Stimulated activated CD8-positive, alpha-beta memory T cell treated with anti-CD3 and anti-CD28 coated beads, Interleukin-7, amount 100 ng/mL, for 1 hour (primary cell): ENCODE results near the gene GSN.

Experiments used
- DNase-seq, 2 donors: peaks; one replicate each; pipeline ENCODE4 v3.0.0-alpha.2; 2020; ENCODE audit warnings: low read depth in 2 of 2

The GSN gene

DNA sequence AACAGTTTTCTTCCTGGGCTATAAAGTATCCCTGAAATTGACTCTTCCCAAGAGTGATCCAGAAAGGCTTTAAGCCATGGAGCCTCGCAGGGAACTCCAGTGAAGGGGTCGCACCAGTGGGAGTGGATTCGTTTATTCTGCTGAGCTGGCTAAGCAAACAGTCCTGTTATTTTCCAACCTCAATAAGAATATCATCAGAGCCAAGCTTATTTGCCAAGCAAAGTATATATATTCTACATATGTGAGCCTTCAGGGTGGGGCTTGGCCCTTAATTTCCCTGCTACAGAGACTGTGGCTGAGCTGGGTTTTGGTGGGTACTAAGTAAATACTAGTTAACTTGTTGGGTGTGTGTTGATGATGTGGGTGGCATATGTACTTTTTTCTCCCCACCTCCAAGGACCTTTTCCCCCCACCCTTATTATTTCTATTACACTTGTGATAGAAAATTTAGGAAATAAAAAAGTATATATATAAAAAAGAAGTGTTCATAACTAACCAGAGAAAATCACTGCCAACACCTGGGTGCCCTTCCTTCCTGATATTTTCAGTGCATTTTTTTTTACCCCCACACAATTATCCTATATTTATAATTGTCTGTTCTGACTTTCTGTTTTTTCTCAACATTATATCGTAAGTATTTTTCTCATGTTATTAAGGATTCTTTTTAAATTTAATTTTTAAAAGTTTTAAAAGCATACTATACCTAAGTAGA lies 5.3 kb downstream of the GSN start:
- DNase-seq = no peak

DNA sequence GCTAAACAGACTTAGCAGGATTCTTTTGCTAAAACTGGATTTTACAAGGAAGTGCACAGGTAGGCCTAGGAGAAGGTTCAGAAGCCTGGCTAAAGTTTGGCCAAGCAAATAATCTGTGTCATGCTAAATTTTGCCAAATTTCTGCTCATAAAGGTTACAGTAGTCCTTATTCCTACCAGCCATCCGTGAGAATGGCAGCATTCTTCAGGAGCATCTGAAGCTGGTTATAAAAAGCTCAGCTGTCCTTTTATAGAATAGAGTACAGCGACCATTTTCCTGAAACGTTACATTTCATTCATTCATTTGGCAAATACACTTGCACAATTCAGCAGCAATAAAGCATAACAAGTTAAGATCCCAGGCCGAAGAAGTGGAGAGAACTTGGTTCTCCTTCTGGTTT lies 6.9 kb downstream of the GSN start:
- no peak for DNase-seq

DNA sequence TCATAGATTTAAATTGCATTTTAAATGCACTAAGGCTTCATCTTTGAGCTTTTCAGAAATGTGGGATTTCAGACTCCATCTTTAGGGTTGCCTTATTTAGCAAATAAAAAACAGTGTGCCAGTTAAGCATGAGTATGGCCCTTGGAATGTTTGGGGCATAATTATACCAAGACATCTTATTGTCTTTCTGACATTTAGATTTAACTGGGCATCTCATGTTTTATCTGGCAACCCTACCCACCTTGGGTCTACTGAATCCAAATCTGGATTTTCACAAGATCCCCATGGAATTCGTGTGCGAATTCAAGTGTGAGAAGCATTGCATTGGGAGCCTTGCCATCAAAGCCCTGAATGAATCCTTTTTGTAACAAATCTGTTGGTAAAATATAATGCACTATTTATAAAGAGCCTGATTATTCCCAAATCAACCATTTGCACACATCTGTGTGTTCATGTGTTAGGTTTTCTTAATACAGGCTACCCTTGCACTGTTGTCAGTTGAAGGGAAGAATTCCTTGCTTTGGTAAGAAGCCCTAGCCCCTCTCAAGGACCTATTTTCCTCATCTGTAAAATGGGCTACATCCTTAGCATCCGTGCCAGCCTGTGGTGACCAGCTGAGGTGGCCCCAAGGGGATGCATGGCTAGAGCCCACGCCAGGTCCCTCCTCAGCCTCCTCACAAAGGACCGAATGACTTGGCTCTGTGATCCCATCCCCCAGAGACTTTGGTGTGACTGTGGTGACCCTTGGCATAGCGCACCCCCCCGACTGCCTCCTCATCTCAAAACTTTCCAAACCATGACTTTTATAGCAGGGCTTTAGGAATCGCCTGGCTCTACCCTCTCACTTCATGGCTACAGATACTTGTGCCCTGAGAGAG lies 8.1 kb downstream of the GSN start:
- no peak for DNase-seq

DNA sequence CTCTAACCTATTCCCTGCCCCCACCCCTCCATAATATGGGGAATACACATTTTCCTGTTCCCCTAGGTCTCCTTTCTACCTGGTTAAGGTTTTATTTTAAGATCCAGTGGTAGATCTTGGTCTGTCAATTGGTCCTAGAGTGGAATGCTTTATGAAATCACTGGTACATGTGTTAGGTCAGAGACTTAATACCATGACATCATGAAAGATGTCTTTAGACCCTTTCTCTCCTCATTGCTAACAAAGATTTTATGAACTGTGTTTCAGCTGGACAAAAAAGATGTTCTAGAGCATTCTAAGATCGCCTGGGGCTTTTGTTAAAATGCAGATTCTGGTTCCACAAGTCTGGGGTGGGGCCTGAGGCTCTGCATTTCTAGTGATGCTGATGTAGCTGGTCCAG lies 9.1 kb downstream of the GSN start:
- DNase-seq = no peak

DNA sequence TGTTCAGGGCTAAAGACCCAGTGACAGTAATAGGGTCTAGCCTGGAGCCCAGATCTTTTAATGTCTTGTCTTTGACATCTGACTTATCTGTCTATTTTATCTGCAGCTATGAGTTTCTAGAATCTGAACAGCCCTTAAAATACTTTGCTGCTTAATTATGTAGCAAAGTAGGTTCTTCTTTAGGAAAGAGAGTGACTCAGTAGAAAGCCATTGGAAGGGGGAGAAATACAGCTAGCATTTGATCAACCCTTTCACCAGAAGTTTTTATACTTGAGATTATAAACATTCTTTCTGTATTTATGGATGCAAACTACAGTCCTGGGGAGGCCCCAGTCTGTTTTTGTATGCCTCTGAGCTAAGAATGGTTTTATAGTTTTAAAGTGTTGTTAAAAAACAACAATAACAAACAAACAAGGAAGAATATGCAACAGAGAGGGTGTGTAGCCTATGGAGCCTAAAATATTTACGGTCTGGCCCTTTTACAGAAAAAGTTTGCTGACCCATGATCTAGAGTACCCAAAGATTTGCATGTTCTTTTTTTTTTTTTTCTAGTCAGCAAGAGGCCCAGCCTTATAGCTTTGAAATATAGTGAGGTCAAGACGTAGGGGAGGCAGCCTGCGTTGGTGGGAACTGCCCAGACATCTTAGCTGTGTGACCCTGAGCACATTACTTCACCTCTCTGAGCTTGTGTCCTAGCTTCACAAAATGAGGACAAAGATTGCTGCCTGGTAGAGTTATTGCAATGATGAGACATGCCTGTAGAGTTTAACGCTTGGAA lies 9.7 kb downstream of the GSN start:
- DNase-seq = no peak

DNA sequence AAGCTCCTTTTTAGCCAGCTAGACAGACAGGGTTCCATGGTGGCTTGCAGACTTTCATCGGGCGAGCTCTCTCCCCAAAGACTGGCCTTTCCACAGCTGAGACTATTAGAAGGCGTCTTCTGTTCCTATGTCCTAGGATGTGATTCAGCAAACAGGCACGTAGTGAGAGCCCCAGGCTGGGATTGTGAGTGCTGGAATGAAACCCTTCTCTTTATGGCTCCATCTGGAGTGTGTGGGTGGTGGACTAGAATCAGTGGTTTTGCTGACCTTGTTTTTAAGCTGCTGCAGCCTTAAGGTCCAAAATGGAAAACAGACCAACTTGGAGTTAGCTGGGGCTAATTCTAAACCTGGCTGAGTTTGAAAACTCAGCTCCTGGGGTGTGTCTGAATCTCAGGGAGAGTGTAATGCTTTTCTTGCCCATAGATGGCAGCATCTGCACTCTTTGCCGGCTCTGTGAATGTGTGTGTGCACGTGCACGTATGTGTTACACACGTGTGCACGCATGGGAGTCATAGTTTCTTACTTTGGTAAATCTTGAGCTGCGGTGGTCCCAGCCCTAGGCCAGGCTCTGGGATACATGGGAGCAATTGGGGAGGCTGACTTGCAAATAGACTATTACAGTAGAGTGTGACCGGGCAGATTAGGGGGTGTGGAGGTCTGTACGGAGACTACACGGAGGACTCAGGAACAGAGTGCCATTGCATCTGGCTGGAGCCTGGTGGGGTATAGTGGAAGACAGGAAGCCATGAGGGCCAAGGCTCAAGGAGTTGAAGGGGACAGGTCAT lies 10.7 kb downstream of the GSN start:
- DNase-seq = no peak

DNA sequence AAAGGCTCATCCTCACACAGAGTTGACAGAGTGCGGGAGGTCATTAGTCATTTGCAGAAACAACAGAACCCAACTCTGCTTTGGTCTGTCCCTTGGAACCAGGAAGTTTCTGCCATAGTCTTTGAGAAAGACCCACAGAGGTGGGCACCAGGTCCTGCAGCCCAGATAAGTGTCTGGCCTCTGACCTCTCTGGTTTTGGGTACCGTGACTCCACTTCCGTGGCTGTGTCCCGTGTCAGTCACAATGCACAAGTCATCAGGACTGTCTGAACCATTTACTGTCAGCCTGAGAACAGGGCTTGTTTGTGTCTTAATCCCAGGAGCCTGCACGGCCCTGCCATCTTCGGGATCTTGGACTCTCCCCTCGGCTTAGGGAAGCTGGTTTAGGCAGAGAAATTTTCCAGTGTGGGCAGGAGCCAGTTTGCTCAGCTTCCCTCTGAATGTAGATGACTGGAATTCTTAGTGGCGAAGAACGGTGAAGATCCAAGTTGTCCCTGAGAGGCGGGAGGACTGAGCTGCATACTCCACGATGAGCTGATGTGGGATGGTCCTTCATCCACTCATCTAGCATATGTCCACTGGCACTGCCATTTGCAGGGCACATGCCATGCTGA lies 11.9 kb downstream of the GSN start:
- no peak for DNase-seq

DNA sequence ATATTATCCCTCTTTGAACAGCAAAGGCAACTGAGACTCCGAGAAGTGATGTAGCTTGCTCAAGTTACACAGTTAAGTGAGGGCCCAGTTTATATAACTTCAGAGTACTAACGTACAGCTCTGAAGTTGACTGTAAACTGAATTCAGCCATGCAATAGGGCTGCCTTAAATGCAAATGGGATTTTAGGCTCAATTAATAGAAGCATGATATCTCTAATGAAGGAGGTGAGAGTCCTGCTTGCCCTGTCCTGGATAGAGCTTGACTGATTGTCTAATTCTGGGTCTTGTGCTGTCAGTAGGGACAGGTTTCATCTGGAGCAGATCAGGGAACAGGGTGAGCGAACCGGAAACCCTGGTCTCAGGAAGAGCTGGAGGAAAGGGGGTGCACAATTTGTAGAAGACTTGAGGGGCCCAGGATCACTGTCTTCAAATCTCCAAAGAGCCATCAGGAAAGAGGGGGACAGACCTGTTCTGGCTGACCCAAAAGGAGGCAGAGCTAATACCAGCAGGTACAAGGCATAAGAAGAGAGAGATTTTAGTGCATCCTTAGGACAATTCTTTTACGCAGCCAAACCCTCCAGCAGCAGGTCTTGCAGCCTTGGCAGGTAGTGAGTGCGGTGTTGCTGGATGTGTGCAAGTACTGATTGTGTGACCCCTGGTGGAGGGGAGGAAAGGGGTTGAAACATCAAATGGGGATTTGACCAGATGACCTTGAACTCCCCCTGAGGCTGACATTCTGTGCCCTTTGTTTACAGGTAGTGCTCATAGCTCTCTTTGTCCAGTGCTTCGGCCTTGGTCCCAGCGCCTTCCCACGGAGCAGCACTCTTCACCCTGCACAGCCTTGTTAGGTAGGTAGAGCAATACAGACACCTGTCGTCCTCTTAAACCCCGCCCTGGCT lies 13.0 kb downstream of the GSN start:
- DNase-seq = no peak

DNA sequence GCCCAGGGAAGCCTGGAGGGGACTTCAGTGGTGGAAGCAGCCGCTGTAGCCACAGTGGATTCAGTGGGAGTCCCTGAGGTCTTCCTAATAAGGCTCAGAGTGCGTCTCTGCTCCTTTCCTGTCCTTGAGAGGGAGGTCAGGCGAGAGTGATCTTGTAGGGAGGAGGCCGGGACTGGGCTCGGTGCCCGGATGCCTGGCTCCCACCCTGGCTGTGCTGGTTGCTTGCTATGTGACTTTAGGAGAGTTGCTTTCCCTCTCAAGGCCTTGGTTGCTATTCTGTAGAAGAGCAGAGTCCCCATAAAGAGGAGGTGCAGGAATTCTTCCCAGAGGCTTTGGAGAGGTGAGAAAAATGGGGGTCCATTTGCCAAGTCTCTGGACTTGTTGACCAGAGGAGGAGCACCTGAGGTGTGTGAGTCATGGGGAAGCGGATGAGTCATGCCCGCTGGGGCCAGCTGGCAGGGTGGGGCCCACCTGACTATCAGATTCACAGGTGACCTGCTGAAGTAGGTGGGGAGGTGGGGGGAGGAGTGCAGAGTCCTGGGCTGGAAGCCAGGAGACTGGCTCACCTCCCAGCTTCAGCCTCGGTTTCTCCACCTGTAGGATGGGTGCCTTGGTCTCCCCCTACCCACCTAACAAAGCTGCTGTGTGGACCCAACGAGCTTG lies 13.8 kb downstream of the GSN start:
- no peak for DNase-seq

DNA sequence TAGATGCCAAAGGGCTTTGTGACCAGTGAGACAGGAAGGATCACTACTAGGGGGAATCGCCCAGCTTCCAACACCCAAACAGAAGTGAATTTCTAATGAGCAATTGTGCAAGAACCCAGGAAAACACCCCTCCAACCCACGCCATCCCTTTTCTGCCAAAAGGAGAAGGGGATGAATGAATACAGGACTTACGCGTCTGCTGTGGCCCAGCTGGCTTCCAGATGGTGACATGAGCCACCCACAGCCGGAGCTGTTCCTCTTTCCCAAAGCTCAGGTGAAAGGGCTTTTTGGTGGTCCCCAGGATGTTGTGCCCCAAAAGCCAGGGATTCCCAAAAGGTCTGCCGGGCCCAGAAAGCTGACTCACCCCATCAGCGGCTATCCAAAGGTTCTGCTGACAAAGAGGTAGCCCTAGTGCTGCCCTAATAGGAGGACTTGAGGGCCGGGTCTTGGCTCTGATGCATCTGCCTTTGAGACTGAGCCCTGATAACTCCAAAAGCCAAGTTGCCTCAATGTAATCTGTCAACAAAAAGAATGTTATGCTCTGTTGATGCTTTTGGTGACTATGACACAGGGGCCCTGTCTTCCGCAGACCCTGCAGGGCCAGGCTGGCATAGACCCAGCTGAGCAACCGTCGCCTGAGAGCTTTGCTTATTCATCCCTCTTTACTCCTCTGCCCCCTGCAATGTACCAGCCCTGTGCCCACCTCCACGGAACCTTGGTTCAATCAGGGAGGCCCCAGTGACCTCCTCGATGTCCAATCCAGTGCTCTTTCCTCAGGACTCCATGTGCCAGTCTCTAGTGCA lies 14.5 kb downstream of the GSN start:
- DNase-seq = no peak

DNA sequence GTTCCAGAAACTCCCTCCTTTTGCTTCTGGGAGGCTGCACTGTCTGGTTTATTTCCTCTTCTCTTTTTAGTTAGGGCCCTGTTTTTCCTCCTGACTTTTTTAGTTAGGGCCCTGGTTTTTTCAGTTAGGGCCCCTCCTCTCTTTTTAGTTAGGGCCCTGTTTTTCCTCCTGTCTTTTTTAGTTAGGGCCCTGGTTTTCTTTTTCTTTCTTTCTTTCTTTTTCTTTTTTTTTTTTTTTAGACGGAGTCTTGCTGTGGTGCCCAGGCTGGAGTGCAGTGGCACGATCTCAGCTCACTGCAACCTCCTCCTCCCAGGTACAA lies 15.1 kb downstream of the GSN start:
- DNase-seq = no peak

DNA sequence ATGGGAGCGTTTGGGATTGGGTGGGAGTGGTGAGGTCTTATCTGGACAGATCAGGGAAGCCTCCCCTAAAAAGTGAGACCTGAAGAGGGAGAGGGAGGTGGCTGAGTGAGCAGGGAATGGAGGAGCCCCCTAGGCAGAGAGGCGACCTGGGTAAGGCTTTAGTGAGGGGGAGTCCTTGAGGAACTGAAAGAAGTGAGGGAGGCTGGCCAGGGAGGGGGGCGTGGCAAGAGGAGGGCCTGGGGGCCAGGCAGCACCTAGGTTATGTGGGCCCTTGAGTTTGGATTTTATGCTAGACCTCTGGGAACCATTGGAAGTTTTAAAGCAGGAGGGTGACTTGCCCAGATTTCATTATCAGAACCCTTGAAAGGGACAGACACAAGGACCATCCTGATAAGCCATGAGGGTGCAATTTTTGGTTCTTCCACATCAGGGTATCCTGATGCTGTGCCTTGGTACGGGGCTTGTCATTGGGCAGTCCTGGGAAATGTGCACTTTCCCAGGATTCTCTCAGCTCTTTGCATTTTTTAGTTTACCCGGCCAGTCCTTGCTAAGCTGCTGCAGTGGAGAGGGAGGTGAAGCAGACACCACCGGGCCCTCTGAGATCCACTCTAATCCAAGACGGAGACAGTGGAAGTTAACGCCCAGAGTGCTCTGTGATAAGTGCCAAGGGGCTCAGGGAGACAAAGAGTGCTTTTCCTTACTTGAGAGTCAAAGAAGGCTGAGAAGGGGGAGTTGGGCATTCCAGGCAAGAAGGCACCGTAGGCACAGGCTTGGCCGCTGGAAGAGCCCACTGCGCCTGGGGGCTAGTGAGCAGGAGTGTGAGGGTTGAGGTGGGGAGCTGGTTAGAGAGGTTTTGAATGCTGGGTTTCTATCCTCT lies 16.1 kb downstream of the GSN start:
- DNase-seq = no peak

DNA sequence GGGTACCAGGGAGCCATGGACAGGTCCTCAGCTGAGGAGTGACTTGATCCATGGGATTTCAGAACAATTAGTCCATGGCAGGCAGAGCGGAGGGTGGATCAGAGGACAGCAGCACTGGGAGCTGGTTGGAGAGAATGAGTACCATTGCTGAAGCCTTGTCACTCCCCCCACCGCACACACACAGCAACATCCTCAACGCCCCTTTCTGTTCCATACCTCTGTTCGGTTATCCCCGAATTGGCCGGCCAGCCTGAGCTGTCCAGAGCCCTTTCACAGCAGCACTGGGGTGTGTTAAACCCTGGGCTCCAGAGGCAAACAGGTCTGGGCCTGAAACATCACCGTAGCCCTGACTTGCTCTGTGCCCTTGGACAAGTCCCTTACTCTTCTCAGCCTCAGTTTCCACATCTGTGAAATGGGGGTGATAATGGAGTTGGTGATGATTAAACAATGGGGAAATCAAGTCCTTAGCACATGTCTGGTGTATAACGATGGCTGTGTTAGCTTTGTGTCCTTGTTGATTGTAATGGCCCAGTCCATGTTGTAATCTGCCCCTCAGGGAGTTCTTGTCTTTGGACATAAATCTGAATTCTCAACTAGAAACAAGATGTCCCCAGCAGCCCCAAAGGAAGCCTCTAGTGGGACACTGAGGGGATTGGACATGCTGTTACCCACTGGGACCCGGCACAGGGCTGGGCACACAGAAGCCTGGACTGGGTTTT lies 16.9 kb downstream of the GSN start:
- no peak for DNase-seq

DNA sequence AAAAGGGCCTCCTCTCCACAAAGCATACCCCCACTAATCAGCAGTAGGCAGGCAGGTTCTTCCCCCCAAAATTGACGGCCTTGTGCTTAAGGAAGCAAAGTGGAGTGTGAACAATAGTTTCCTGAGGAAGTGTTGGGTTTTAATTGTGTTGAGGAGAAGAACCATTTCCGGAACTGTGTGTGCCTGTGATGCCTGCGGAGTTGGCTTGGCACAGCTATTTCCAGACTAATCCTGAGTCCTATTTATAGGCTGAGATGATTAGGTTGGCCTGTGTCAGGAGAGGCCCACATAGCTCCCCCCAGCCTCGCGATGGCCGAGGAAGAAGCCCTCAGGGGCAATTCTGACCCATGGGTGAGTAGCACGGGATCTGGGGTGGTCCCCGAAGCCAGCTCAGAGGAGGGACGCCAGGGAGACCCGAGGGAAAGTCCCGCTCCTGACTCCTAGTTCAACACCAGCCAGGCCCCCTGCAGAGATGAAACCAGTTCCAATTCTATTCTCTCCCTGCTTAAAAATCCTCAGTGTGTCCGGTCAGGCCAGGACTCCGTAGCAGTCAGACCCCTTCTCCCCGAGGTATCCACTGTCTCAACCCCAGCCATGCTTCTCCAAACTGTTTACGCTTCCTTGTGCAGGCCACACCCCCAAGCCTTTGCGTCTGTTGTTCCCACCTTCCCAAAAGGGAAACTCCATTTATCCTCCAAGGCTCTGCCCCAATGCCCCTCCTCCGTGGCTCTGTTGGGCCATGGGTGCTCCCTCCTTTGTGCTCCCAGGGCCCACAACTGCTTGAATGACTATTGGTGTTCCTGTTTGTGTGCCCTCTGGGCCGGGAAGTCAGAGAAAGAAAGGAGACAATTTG lies 18.1 kb downstream of the GSN start:
- DNase-seq = no peak

DNA sequence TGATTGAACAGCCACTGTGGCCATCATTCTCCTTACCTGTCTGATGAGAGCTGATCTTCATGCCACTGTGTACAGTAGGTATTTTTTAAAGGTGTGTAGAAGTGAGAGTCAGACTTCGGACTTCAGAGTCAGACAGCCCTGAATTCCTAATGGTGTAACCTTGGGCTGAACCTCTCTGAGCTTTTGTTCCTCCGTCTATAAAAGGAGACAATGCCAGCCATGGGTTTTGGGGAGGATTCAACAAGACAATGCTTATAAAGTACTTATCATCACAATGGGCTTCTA lies 18.7 kb downstream of the GSN start:
- DNase-seq = no peak

DNA sequence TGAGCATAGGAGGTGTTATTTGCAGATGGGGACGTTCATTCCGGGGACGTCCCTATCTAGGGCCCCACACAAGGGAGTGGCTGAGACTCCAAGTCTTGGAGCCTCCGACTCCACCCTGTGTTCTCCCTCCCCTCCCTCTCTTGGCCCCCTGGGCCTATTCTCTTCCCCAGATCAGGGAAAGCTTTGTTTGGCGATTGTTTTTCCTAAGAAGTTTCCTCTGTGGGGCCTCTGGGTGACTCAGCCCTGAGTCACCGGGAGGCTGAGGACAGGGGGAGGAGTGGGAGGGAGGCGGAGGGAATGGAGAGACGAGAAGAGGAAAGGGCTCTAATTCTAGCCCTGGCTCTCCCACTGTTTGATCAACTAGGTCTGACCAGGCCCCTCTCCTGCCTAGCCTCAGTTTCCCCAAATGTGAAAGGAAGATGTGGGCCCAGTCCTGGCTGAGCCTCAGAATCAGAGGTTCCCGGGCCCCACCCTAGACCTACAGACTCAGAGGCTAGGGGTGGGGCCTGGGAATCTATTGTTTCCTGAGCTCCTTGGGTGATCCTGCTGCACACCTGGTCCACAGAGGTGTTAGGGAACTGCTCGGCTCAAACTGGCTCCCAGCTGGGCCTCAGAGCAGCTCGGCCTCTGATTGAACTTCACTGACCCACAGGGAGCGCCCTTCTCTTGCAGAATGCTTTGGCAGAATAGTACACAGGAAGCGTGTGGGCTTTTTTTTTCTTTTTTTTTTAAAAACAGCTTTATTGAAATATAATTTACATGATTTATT lies 19.2 kb downstream of the GSN start:
- no peak for DNase-seq
